DND-41 (cell line): ENCODE results near the gene VPS37C.

Experiments used
- ATAC-seq: fragments of 200-7000 bp; cut with Tn5 transposase; 3 replicates; pipeline ENCODE4 v1.9.1; 2021; ENCODE audit warnings: low read depth; ENCODE audit not compliant: insufficient read depth
- DNase-seq: peaks from one replicate; pipeline ENCODE4 v3.0.0-alpha.2; 2020
- H2AFZ ChIP-seq: 2 replicates; pipeline ENCODE4 v1.6.0; 2012; ENCODE audit warnings: low read depth, low read length
- H3K27ac ChIP-seq: 2 replicates; pipeline ENCODE4 v1.5.1; 2012; ENCODE audit warnings: low read length, inconsistent platforms
- H3K27me3 ChIP-seq: fragments of 200-600 bp; sonication (generic); 2 replicates; pipeline ENCODE4 v1.6.0; 2012; ENCODE audit warnings: low read length, mild to moderate bottlenecking, inconsistent platforms; ENCODE audit not compliant: insufficient read depth, poor library complexity
- H3K36me3 ChIP-seq: 2 replicates; pipeline ENCODE4 v1.5.1; 2012; ENCODE audit warnings: low read length, inconsistent platforms; ENCODE audit not compliant: insufficient read depth
- H3K4me1 ChIP-seq: 2 replicates; pipeline ENCODE4 v1.5.1; 2012; ENCODE audit warnings: mild to moderate bottlenecking, low read length; ENCODE audit not compliant: insufficient read depth
- H3K4me2 ChIP-seq: 2 replicates; pipeline ENCODE4 v1.6.0; 2012; ENCODE audit warnings: mild to moderate bottlenecking, moderate library complexity, low read length, inconsistent platforms; ENCODE audit not compliant: insufficient read depth
- H3K4me3 ChIP-seq, 2 experiments: fragments of 200-600 bp in 1 of 2; shearing (Covaris generic) in 1 of 2; 2 replicates each; pipeline ENCODE4 v1.5.1; 2012 to 2016; ENCODE audit warnings: inconsistent platforms in 2 of 2, low read length in 2 of 2, mild to moderate bottlenecking in 2 of 2, low read depth in 1 of 2, moderate library complexity in 1 of 2
- H3K79me2 ChIP-seq: 2 replicates; pipeline ENCODE4 v1.6.0; 2012; ENCODE audit warnings: low read length, inconsistent platforms; ENCODE audit not compliant: insufficient read depth
- H3K9ac ChIP-seq: 2 replicates; pipeline ENCODE4 v1.6.0; 2012; ENCODE audit warnings: low read depth, mild to moderate bottlenecking, inconsistent platforms, low read length, moderate library complexity
- H3K9me3 ChIP-seq: 2 replicates; pipeline ENCODE4 v1.5.1; 2012; ENCODE audit warnings: low read length, moderate library complexity, mild to moderate bottlenecking, inconsistent platforms; ENCODE audit not compliant: insufficient read depth, severe bottlenecking
- H4K20me1 ChIP-seq: 2 replicates; pipeline ENCODE4 v1.6.0; 2012; ENCODE audit warnings: low read length; ENCODE audit not compliant: insufficient read depth
- EZH2 ChIP-seq: IDR thresholded peaks from 3 replicates; pipeline ENCODE4 v1.6.1; 2012; ENCODE audit warnings: borderline replicate concordance, low read depth, mild to moderate bottlenecking, moderate library complexity, low read length, inconsistent platforms; ENCODE audit not compliant: severe bottlenecking
- TF ChIP-seq, protein P1 (sequence below): IDR thresholded peaks from 2 replicates; pipeline ENCODE4 v1.5.1; 2012; ENCODE audit warnings: borderline replicate concordance, low read length, moderate library complexity, mild to moderate bottlenecking; ENCODE audit not compliant: poor library complexity, severe bottlenecking; ENCODE audit errors: extremely low read depth

VPS37C gene

DNA sequence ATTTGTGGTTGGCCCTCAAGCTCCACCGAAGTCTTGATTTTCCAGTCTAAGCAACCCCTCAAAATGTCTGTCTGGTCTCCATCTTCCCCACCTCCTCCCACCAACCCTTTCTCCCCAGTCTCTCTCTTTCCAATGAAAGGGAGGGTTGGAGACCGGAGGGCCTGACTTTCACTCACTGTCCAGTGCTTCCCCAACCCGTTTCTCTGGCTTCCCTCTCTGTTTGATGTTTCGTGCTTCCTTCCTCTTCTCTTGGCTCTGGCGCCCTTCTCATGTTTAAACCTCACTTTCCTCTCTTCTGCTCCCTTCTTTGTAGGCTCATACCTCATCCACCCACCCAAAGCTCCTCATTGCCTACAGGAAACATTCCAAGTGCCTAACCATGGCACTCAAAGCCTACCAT lies 11.1 kb upstream of the VPS37C start:
- TF ChIP-seq EZH2, result no peak
- TF ChIP-seq, protein P1, sequence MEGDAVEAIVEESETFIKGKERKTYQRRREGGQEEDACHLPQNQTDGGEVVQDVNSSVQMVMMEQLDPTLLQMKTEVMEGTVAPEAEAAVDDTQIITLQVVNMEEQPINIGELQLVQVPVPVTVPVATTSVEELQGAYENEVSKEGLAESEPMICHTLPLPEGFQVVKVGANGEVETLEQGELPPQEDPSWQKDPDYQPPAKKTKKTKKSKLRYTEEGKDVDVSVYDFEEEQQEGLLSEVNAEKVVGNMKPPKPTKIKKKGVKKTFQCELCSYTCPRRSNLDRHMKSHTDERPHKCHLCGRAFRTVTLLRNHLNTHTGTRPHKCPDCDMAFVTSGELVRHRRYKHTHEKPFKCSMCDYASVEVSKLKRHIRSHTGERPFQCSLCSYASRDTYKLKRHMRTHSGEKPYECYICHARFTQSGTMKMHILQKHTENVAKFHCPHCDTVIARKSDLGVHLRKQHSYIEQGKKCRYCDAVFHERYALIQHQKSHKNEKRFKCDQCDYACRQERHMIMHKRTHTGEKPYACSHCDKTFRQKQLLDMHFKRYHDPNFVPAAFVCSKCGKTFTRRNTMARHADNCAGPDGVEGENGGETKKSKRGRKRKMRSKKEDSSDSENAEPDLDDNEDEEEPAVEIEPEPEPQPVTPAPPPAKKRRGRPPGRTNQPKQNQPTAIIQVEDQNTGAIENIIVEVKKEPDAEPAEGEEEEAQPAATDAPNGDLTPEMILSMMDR, result no peak
- Histone ChIP-seq H3K9ac (no peak overlapping the region), H3K27ac (no peak overlapping the region), H4K20me1 (no peaks in the 10 kb centered on the region), H3K4me2 (no peak overlapping the region), H3K79me2 (no peaks in the 10 kb centered on the region), H3K27me3 (peaks cover 8% of the 10 kb centered on the region), H3K36me3 (no peaks in the 10 kb centered on the region), H3K4me3 (no peak overlapping the region), H2AFZ (no peak overlapping the region), H3K9me3 (no peaks in the 10 kb centered on the region), H3K4me1 (no peaks in the 10 kb centered on the region)
- no peak for DNase-seq
- no peak for ATAC-seq

DNA sequence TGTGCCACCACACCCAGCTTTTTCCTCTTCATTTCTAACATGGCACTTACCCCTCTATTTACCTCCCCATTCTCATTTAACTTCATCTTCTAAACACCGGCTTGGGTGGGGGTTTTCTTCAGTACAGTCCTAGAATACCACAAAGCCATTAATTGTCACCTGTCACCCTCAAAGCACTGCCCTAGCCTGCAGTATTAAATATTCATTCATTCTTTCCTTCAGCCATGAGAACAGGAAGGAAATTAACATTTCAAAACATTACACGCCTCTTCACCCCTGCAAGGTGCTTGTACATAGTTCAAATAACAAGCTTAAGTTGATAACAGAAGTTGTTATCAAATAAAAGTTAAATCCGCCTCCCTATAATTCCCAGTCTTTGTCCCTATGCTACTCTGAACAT lies 10.7 kb upstream of the VPS37C start:
- peaks cover 8% of the 10 kb centered on the region for H3K27me3 ChIP-seq
- H3K4me2 ChIP-seq, result no peak overlapping the region
- H3K4me3 ChIP-seq, result no peak overlapping the region
- no peaks in the 10 kb centered on the region for H3K9me3 ChIP-seq
- H3K36me3 ChIP-seq, result no peaks in the 10 kb centered on the region
- no peak overlapping the region for H3K9ac ChIP-seq
- H3K79me2 ChIP-seq, result no peaks in the 10 kb centered on the region
- no peaks in the 10 kb centered on the region for H3K4me1 ChIP-seq
- ATAC-seq (no peak), DNase-seq (no peak)
- TF ChIP-seq, protein P1, result no peak
- no peak for TF ChIP-seq EZH2
- no peak overlapping the region for H2AFZ ChIP-seq
- H3K27ac ChIP-seq, result no peak overlapping the region
- no peaks in the 10 kb centered on the region for H4K20me1 ChIP-seq

DNA sequence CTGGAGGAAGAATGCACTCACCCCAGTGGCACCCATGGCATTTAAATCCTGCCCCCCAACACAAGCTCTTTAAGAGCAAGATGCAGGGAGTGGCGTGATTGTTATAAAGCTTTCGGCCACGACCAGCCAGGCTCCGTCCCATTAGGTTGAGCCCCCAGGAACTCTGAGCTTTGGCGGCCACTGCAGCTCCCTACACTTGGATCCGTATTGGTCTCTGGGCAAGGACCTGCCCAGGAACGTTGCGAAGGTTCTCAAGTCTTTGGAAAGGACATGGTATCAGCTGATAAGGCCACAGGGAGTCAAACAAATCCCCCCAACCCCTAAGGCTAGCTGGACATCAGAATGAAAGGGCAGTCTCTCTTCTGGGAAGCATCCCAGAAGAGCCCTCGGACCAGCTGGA lies 9.3 kb upstream of the VPS37C start:
- Histone ChIP-seq H3K9ac (no peak overlapping the region), H3K36me3 (no peaks in the 10 kb centered on the region), H3K79me2 (no peaks in the 10 kb centered on the region), H2AFZ (no peak overlapping the region), H3K9me3 (no peaks in the 10 kb centered on the region), H4K20me1 (no peaks in the 10 kb centered on the region), H3K27me3 (peaks cover 4% of the 10 kb centered on the region), H3K4me1 (no peaks in the 10 kb centered on the region), H3K4me2 (no peak overlapping the region), H3K4me3 (no peak overlapping the region), H3K27ac (no peak overlapping the region)
- TF ChIP-seq, protein P1, result no peak
- TF ChIP-seq EZH2, result no peak
- ATAC-seq (no peak), DNase-seq (no peak)

DNA sequence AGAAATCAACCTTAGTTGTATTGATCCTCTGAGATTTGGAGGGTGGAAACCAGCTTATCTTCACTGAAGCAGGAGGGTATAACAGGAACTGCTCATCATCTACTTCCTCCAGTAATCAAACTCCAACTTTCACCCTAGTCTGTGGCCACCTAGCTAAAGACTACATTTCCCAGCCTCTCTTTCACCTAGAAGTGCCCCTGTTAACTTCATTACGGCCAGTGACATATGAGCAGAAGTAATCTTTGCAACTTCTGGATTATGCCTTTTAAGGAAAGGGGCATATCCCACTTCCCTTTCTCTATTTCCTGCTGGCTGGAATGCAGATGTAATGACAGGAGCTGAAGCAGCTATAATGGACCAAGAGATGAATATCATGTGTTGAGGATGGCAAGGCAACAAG lies 7.6 kb upstream of the VPS37C start:
- H4K20me1 ChIP-seq, result no peaks in the 10 kb centered on the region
- DNase-seq, result no peak
- no peaks in the 10 kb centered on the region for H3K9me3 ChIP-seq
- no peak overlapping the region for H3K4me3 ChIP-seq
- no peaks in the 10 kb centered on the region for H3K36me3 ChIP-seq
- no peak overlapping the region for H3K9ac ChIP-seq
- no peak overlapping the region for H3K4me2 ChIP-seq
- no peaks in the 10 kb centered on the region for H3K79me2 ChIP-seq
- no peak overlapping the region for H2AFZ ChIP-seq
- H3K4me1 ChIP-seq, result no peaks in the 10 kb centered on the region
- H3K27ac ChIP-seq, result no peak overlapping the region
- no peak for TF ChIP-seq EZH2
- TF ChIP-seq, protein P1, result no peak
- no peak for ATAC-seq
- H3K27me3 ChIP-seq, result peaks cover 3% of the 10 kb centered on the region
